GM12892 (cell line): ENCODE data around the gene SOX5.

ENCODE experiments used
- POLR2A ChIP-seq: IDR thresholded peaks from 2 replicates; pipeline ENCODE4 v1.6.1; 2011; ENCODE audit warnings: low read depth, low read length, control low read depth
- POLR2AphosphoS5 ChIP-seq: IDR thresholded peaks from 2 replicates; pipeline ENCODE4 v1.6.1; 2011; ENCODE audit warnings: low read depth, low read length, control low read depth

- TF ChIP-seq POLR2A (no peak), POLR2AphosphoS5 (no peak)
These were observed 384.9 kb downstream of the SOX5 start for GRCh38 chr12:23564451-23565152.
